MCF 10A (cell line): Measurements from ENCODE around the gene CACNA1C. TPM values are rescaled to one million over a fixed set of nuclear protein-coding genes. Genes with fewer than 3 reads are reported as not detected.

Experiments
- BruUV-seq: library from RNA; stranded (reverse); fragments of 400-500 nt; replicated peaks from 2 replicates; lab custom pipeline; 2021; lab: Mats Ljungman, UMichigan
- CTCF ChIA-PET: fragments of 300-600 bp; sonication (Branson Sonifier 250); formaldehyde crosslinking; extraction: SDS; loops from one replicate; lab custom pipeline; 2021; ENCODE audit warnings: antibody characterized with exemption, inconsistent platforms; lab: Yijun Ruan, JAX
- POLR2A ChIA-PET: fragments of 300-600, 350-650 bp; sonication (Branson Sonifier 250); formaldehyde crosslinking; extraction: SDS; loops from one replicate; lab custom pipeline; 2020; ENCODE audit warnings: antibody characterized with exemption, inconsistent platforms; lab: Yijun Ruan, JAX
- DNase-seq: peaks from one replicate; pipeline ENCODE4 v3.0.0-alpha.2; 2018; ENCODE audit not compliant: unreplicated experiment
- H3K27ac Mint-ChIP-seq: one replicate; pipeline ENCODE4 v1.8.0; 2022; ENCODE audit warnings: mild to moderate bottlenecking, low read depth, mixed read lengths; ENCODE audit not compliant: unreplicated experiment
- H3K27me3 Mint-ChIP-seq: one replicate; pipeline ENCODE4 v1.8.0; 2022; ENCODE audit warnings: mixed read lengths; ENCODE audit not compliant: insufficient read depth, unreplicated experiment
- H3K36me3 Mint-ChIP-seq: one replicate; pipeline ENCODE4 v1.8.0; 2022; ENCODE audit warnings: mild to moderate bottlenecking, moderate library complexity, mixed read lengths; ENCODE audit not compliant: insufficient read depth, unreplicated experiment
- H3K4me1 Mint-ChIP-seq: one replicate; pipeline ENCODE4 v1.8.0; 2022; ENCODE audit warnings: mixed read lengths; ENCODE audit not compliant: insufficient read depth, unreplicated experiment
- H3K4me3 Mint-ChIP-seq: one replicate; pipeline ENCODE4 v1.8.0; 2022; ENCODE audit warnings: mild to moderate bottlenecking, moderate library complexity, mixed read lengths; ENCODE audit not compliant: unreplicated experiment
- H3K9me3 Mint-ChIP-seq: one replicate; pipeline ENCODE4 v1.8.0; 2022; ENCODE audit warnings: mixed read lengths; ENCODE audit not compliant: unreplicated experiment
- intact Hi-C: fragments of 100-400 bp; cut with micrococcal nuclease; formaldehyde crosslinking; loops from 2 replicates; pipeline ENCODE4 v1.14.1; 2022
- total RNA-seq: library from RNA; stranded (reverse); gene quantifications from 2 replicates; pipeline ENCODE4 v1.2.3, GENCODE V29; 2022
- TF ChIP-seq, protein P1 (sequence below): fragments of 200-600 bp; IDR thresholded peaks from one replicate; pipeline ENCODE4 v1.8.0; 2022; ENCODE audit warnings: antibody characterized with exemption, mild to moderate bottlenecking; ENCODE audit not compliant: unreplicated experiment

Gene CACNA1C
- total RNA-seq, 1 experiment from 2014 or later = not detected

DNA sequence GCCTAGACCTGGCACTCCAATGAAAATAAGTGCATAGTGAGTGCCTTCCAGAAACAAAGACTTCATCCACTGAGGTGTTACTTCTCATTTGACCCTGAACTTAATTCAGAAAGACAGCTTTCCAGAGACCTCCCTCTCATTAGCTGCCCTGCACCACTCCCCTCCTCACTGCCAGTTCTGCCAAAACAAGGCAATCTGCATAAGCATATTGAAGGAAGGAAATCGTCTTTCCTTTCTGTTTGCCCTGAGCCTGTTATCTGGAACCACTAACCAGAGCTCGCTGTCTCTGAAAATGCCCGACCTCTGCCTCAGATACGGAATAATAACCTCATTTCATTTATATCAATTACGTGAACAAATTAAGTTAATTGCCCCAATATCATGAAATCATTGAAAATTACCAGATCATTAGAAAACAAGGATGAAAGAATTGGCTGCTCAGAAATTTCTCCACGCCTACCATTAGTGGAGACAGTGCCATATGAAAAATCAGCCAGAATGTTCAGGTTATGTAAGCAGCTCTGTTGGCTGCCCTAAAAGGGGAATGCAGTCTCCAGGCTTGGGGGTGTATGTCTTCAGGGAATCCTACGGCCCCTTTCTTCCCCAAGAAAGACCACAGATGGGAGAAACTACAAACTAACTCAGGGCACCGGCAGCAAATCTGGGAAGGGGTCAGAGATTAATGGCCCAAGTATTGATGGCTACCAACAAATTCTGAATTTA lies 592.1 kb downstream of the CACNA1C start:
- no TSS peak for BruUV-seq
- H3K36me3 Mint-ChIP-seq = peaks cover 7% of the 10 kb centered on the region
- no peak overlapping the region for H3K27ac Mint-ChIP-seq
- ChIA-PET CTCF (no interaction called here), POLR2A (no interaction called here)
- H3K4me3 Mint-ChIP-seq = no peak overlapping the region
- peaks cover 14% of the 10 kb centered on the region for H3K4me1 Mint-ChIP-seq
- H3K27me3 Mint-ChIP-seq = peaks cover 64% of the 10 kb centered on the region
- no peaks in the 10 kb centered on the region for H3K9me3 Mint-ChIP-seq
- DNase-seq = no peak
- TF ChIP-seq, protein P1, sequence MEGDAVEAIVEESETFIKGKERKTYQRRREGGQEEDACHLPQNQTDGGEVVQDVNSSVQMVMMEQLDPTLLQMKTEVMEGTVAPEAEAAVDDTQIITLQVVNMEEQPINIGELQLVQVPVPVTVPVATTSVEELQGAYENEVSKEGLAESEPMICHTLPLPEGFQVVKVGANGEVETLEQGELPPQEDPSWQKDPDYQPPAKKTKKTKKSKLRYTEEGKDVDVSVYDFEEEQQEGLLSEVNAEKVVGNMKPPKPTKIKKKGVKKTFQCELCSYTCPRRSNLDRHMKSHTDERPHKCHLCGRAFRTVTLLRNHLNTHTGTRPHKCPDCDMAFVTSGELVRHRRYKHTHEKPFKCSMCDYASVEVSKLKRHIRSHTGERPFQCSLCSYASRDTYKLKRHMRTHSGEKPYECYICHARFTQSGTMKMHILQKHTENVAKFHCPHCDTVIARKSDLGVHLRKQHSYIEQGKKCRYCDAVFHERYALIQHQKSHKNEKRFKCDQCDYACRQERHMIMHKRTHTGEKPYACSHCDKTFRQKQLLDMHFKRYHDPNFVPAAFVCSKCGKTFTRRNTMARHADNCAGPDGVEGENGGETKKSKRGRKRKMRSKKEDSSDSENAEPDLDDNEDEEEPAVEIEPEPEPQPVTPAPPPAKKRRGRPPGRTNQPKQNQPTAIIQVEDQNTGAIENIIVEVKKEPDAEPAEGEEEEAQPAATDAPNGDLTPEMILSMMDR = no peak
- intact Hi-C loops = no loop called here

GRCh38 chr12:2645460-2645859 lies 592.7 kb downstream of the CACNA1C start:
- TF ChIP-seq, protein P1 = no peak
- no peaks in the 10 kb centered on the region for H3K9me3 Mint-ChIP-seq
- BruUV-seq = no TSS peak
- intact Hi-C loops = no loop called here
- peaks cover 7% of the 10 kb centered on the region for H3K36me3 Mint-ChIP-seq
- no peak overlapping the region for H3K27ac Mint-ChIP-seq
- ChIA-PET CTCF (no interaction called here), POLR2A (no interaction called here)
- H3K4me3 Mint-ChIP-seq = no peak overlapping the region
- H3K4me1 Mint-ChIP-seq = peaks cover 12% of the 10 kb centered on the region
- peaks cover 70% of the 10 kb centered on the region for H3K27me3 Mint-ChIP-seq
- DNase-seq = no peak

DNA sequence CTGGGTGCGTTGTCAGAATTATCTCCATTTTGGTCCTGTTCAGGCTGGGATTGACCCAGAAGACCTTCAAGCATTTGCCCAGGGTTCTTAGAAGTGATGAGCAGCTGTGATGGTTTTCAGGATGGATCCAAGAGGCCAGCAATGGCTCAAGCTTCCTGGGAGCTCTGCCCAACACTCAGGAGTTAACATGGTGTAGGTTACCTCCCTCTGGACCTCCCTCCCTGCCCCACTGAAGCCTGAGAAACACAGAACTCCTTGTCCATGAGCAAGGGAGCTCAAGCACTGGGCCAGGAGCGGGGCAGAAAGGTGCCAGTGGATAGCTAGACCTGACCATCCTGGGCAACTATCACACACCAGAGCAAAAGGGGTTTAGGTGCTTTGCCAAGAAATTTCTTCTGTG lies 593.6 kb downstream of the CACNA1C start:
- ChIA-PET POLR2A (interaction anchor here (0.6 kb wide), 1 partner anchor 114 kb away, joined by 3 read pairs; no protein-coding TSS in a partner anchor), CTCF (interaction anchor here (0.9 kb wide), 1 partner anchor 21 kb away, joined by 3 read pairs; no protein-coding TSS in a partner anchor)
- Mint-ChIP-seq H3K27ac (no peak overlapping the region), H3K27me3 (peaks cover 73% of the 10 kb centered on the region), H3K4me3 (no peak overlapping the region), H3K4me1 (peaks cover 6% of the 10 kb centered on the region), H3K36me3 (peaks cover 7% of the 10 kb centered on the region), H3K9me3 (no peaks in the 10 kb centered on the region)
- no TSS peak for BruUV-seq
- DNase-seq = no peak
- intact Hi-C loops = no loop called here
- TF ChIP-seq, protein P1 = no peak

- no peaks in the 10 kb centered on the region for H3K9me3 Mint-ChIP-seq
- ChIA-PET CTCF (interaction anchor here (0.5 kb wide), 1 partner anchor 74 kb away, joined by 5 read pairs; no protein-coding TSS in a partner anchor), POLR2A (no interaction called here)
- no peak overlapping the region for H3K4me3 Mint-ChIP-seq
- TF ChIP-seq, protein P1 = no peak
- peaks cover 6% of the 10 kb centered on the region for H3K4me1 Mint-ChIP-seq
- intact Hi-C loops = no loop called here
- no peak for DNase-seq
- no peak overlapping the region for H3K27ac Mint-ChIP-seq
- peaks cover 73% of the 10 kb centered on the region for H3K27me3 Mint-ChIP-seq
- BruUV-seq = no TSS peak
- H3K36me3 Mint-ChIP-seq = peaks cover 7% of the 10 kb centered on the region
Measured at GRCh38 chr12:2647186-2647585, 594.4 kb downstream of the CACNA1C start.
